GM12873 (cell line): ENCODE measurements around the gene LMNA.

Experiments
- CTCF ChIP-seq: IDR thresholded peaks from 2 replicates; pipeline ENCODE4 v1.5.1; 2012; ENCODE audit warnings: low read depth, mild to moderate bottlenecking, moderate library complexity, low read length, control low read depth; ENCODE audit not compliant: insufficient read depth; ENCODE audit errors: missing control alignments

Gene LMNA

GRCh38 chr1:156096640-156097391, 17.7 kb upstream of the LMNA start:
- peak; percentile 100 for TF ChIP-seq CTCF

- no peak for TF ChIP-seq CTCF
Observed at GRCh38 chr1:156097499-156098178, 16.9 kb upstream of the LMNA start.

- TF ChIP-seq CTCF = no peak
Observed at GRCh38 chr1:156098784-156099183, 15.7 kb upstream of the LMNA start.

GRCh38 chr1:156099282-156099681, 15.2 kb upstream of the LMNA start:
- no peak for TF ChIP-seq CTCF

- TF ChIP-seq CTCF = no peak
Observed at GRCh38 chr1:156100205-156100995, 14.1 kb upstream of the LMNA start.

- no peak for TF ChIP-seq CTCF
Observed at GRCh38 chr1:156101880-156102279, 12.6 kb upstream of the LMNA start.
